Uterus (tissue), 2 donors: ENCODE measurements around the gene RAD23A.

ENCODE experiments used
- POLR2A ChIP-seq, 2 donors: fragments of 450-650 bp; IDR thresholded peaks; one replicate each; pipeline ENCODE4 v1.6.1; 2016; ENCODE audit warnings: antibody characterized with exemption in 2 of 2, mild to moderate bottlenecking in 1 of 2, moderate library complexity in 1 of 2
- TF ChIP-seq, protein P1 (sequence below), 4 experiments: fragments of 200-600 bp in 2 of 4; fragments of 450-650 bp in 2 of 4; sonication (generic) in 2 of 4; IDR thresholded peaks; one replicate each; pipeline ENCODE4 v1.5.1; 2016 to 2019; ENCODE audit warnings: antibody characterized with exemption in 4 of 4, mild to moderate bottlenecking in 2 of 4, moderate library complexity in 1 of 4

DNA sequence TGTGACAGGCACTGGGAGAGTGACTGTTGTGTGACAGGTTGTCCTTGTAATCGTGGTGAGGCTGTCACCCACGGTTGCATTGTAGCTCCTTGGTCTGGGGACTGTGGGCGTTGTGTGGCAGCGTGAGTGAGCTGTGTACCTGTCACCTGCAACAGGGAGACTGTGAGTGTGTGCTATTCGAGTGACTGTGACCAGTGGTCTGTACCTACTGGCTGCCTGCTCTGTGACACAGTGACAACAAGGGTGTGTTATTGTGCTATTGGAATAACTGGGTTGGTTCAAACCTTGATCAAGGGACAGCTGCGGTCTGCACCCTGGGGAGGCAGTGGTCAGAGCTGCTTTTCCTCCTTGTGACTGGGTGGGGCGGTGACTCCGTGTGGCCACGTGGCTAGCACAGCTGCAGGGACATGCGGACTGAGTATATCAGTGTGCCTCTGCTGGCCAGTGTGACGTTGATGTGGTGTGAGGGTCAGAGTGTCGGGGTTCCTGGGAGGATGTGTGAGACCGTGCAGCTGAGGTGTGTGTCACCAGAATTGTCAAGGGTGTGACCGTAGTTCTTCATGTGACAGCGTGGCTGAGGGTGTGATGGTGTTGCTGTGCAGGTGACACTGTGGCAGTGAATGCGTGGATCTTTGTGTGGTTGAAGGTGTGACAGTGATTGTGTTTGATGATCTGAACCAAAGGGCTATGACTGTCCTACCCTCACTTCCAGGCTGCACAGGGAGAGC lies 39.6 kb downstream of the RAD23A start:
- TF ChIP-seq, protein P1, sequence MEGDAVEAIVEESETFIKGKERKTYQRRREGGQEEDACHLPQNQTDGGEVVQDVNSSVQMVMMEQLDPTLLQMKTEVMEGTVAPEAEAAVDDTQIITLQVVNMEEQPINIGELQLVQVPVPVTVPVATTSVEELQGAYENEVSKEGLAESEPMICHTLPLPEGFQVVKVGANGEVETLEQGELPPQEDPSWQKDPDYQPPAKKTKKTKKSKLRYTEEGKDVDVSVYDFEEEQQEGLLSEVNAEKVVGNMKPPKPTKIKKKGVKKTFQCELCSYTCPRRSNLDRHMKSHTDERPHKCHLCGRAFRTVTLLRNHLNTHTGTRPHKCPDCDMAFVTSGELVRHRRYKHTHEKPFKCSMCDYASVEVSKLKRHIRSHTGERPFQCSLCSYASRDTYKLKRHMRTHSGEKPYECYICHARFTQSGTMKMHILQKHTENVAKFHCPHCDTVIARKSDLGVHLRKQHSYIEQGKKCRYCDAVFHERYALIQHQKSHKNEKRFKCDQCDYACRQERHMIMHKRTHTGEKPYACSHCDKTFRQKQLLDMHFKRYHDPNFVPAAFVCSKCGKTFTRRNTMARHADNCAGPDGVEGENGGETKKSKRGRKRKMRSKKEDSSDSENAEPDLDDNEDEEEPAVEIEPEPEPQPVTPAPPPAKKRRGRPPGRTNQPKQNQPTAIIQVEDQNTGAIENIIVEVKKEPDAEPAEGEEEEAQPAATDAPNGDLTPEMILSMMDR (IDR thresholded peaks at IDR 0.05): no peak
- TF ChIP-seq POLR2A (IDR thresholded peaks at IDR 0.05): no peak
